HepG2 (cell line): ENCODE data around the gene B4GALT7. TPM values are rescaled to one million over a fixed set of nuclear protein-coding genes. Genes with fewer than 3 reads are reported as not detected.

Experiments
- CBFB ChIP-seq: sonication (generic); formaldehyde crosslinking; IDR thresholded peaks from 2 replicates; pipeline ENCODE4 v1.4.0; 2020; ENCODE audit warnings: missing genetic modification reagents
- CHD4 ChIP-seq: fragments of 200-600 bp; sonication (generic); IDR thresholded peaks from 2 replicates; pipeline ENCODE4 v1.7.0; 2017; ENCODE audit warnings: mild to moderate bottlenecking, low read length, borderline replicate concordance
- GABPA ChIP-seq, 2 experiments: IDR thresholded peaks; 2 replicates each; pipeline ENCODE4 v1.6.1; 2011 to 2016; ENCODE audit warnings: low read depth in 2 of 2, low read length in 1 of 2, missing biosample characterization in 1 of 2, missing genetic modification characterization in 1 of 2
- HNRNPK ChIP-seq: fragments of 200-400 bp; formaldehyde crosslinking; IDR thresholded peaks from 2 replicates; pipeline ENCODE4 v1.6.1; 2018; ENCODE audit warnings: low read length, low read depth, moderate library complexity, mild to moderate bottlenecking; ENCODE audit not compliant: poor library complexity, severe bottlenecking
- IKZF4 ChIP-seq: sonication (generic); formaldehyde crosslinking; IDR thresholded peaks from 2 replicates; pipeline ENCODE4 v1.5.1; 2020; ENCODE audit warnings: borderline replicate concordance, mild to moderate bottlenecking, low read depth, missing genetic modification reagents; ENCODE audit errors: not compliant biosample characterization
- KLF11 ChIP-seq: IDR thresholded peaks from 2 replicates; pipeline ENCODE4 v1.6.1; 2016; ENCODE audit warnings: missing compliant biosample characterization
- MED8 ChIP-seq: sonication (generic); formaldehyde crosslinking; IDR thresholded peaks from 2 replicates; pipeline ENCODE4 v1.8.1; 2023; ENCODE audit warnings: mild to moderate bottlenecking, missing genetic modification reagents; ENCODE audit not compliant: insufficient replicate concordance
- MLLT10 ChIP-seq: sonication (generic); formaldehyde crosslinking; IDR thresholded peaks from 2 replicates; pipeline ENCODE4 v1.4.0; 2020; ENCODE audit warnings: missing genetic modification reagents
- MXD4 ChIP-seq: IDR thresholded peaks from 2 replicates; pipeline ENCODE4 v1.6.1; 2016; ENCODE audit warnings: mild to moderate bottlenecking, missing biosample characterization, missing genetic modification reagents
- NCOR1 ChIP-seq: fragments of 200-600 bp; sonication (generic); IDR thresholded peaks from 2 replicates; pipeline ENCODE4 v1.7.0; 2017; ENCODE audit warnings: antibody characterized with exemption, low read length, borderline replicate concordance
- NFE2 ChIP-seq: sonication (generic); formaldehyde crosslinking; IDR thresholded peaks from 2 replicates; pipeline ENCODE4 v1.4.0; 2020; ENCODE audit warnings: missing genetic modification reagents
- PTBP1 ChIP-seq: fragments of 200-400 bp; formaldehyde crosslinking; IDR thresholded peaks from 2 replicates; pipeline ENCODE4 v1.6.1; 2018; ENCODE audit warnings: low read length, low read depth; ENCODE audit not compliant: poor library complexity, severe bottlenecking
- RBFOX2 ChIP-seq: fragments of 200-400 bp; formaldehyde crosslinking; IDR thresholded peaks from 2 replicates; pipeline ENCODE4 v1.6.1; 2017; ENCODE audit warnings: low read depth, mild to moderate bottlenecking, low read length
- RFXAP ChIP-seq: sonication (generic); formaldehyde crosslinking; IDR thresholded peaks from 2 replicates; pipeline ENCODE4 v1.4.0; 2020; ENCODE audit warnings: missing genetic modification reagents, borderline replicate concordance
- SNRNP70 ChIP-seq: fragments of 200-400 bp; formaldehyde crosslinking; IDR thresholded peaks from 2 replicates; pipeline ENCODE4 v1.6.1; 2017; ENCODE audit warnings: mild to moderate bottlenecking, low read depth, low read length, moderate library complexity
- TARDBP ChIP-seq: sonication (generic); formaldehyde crosslinking; IDR thresholded peaks from 2 replicates; pipeline ENCODE4 v1.8.0; 2022; ENCODE audit warnings: mild to moderate bottlenecking, missing genetic modification reagents
- TCF12 ChIP-seq, 2 experiments: fragments of 450-650 bp in 1 of 2; sonication (generic) in 1 of 2; formaldehyde crosslinking in 1 of 2; IDR thresholded peaks; 2 replicates each; pipeline versions ENCODE4 v1.6.1 to v1.8.0; 2017 to 2022; ENCODE audit warnings: antibody characterized with exemption in 1 of 2, mild to moderate bottlenecking in 1 of 2, missing genetic modification reagents in 1 of 2, moderate library complexity in 1 of 2
- YEATS4 ChIP-seq: sonication (generic); formaldehyde crosslinking; IDR thresholded peaks from 2 replicates; pipeline ENCODE4 v1.4.0; 2020; ENCODE audit warnings: missing genetic modification reagents, borderline replicate concordance
- ZNF441 ChIP-seq: sonication (generic); formaldehyde crosslinking; IDR thresholded peaks from 2 replicates; pipeline ENCODE4 v1.7.0; 2021; ENCODE audit warnings: missing genetic modification reagents, borderline replicate concordance
- ZNF543 ChIP-seq: sonication (generic); formaldehyde crosslinking; IDR thresholded peaks from 2 replicates; pipeline ENCODE4 v1.4.0; 2020; ENCODE audit warnings: mild to moderate bottlenecking, missing genetic modification reagents
- polyA plus RNA-seq, 8 experiments: library from polyadenylated mRNA; depleted of rRNA in 3 of 8; stranded (reverse) in 7 of 8; unstranded in 1 of 8; fragments of >200 nt; fragmentation: Illumina TruSeq in 4 of 8; extraction: Trizol in 4 of 8; gene quantifications; 2 replicates each; pipeline versions ENCODE4 v1.2.1 to v1.2.3, GENCODE V29; 2011 to 2016; ENCODE audit warnings: low read depth in 4 of 8, missing spikeins in 1 of 8, mixed read lengths in 1 of 8; ENCODE audit not compliant: insufficient read depth in 1 of 8
- total RNA-seq, 5 experiments: library from RNA; depleted of rRNA; stranded (reverse); fragments of >200 nt; fragmentation: Illumina TruSeq; extraction: Trizol; gene quantifications; 2 replicates each; pipeline ENCODE4 v1.2.3, GENCODE V29; 2016; ENCODE audit warnings: low read depth in 1 of 5
- TF ChIP-seq, protein P1 (sequence below): sonication (generic); formaldehyde crosslinking; IDR thresholded peaks from 2 replicates; pipeline ENCODE4 v1.4.0; 2020; ENCODE audit warnings: missing genetic modification reagents
- TF ChIP-seq, protein P2 (sequence below): sonication (generic); formaldehyde crosslinking; IDR thresholded peaks from 2 replicates; pipeline ENCODE4 v1.8.1; 2023; ENCODE audit warnings: mild to moderate bottlenecking, inconsistent platforms, moderate library complexity, missing genetic modification reagents, borderline replicate concordance
- TF ChIP-seq, protein P3 (sequence below): IDR thresholded peaks from 2 replicates; pipeline ENCODE4 v1.6.1; 2016; ENCODE audit warnings: control low read depth

B4GALT7 gene
- total and polyA plus RNA-seq, 2 of the 13 experiments (the other 11 are each of a cell fraction or from before 2014, with no cell fraction given): 16.4 to 20.5 TPM

DNA sequence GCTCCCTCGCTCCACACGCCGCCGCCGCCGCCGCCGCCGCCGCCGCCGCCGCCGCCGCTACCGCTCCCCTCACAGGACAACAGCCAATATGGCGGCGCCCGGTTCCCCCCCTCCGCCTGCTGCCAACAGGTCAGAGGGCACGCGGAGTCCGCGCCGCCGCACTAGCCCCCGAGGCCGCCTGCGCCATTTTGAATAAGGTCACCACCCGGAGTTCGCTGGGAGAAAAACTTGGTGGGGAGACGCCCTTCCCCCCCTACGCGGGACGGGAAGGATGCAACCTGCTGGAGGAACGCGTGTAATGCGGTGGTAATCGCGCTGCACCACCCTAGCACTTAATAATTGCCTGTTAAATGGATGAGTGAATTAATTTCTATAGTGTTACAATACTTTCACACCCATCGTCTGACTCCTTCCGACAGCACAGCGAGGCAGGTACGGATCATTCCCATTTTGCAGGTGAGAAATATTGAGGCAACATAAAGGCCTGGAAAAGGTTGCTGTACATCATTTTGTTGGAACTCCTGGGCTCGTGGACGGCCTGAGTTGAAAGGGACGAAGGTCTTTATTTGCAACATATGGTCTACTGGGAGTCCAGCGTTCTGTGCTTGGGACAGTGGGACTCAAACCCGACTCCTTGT is 45.3 kb upstream of the B4GALT7 start, which contains the start of gene FAM193B (continued):
- peak; percentile 29; the same call in 1 of the 2 replicates for TF ChIP-seq YEATS4 (CRISPR knock-in tag)
- TF ChIP-seq NFE2: no peak
- TF ChIP-seq KLF11 (CRISPR knock-in tag): no peak
- no peak for TF ChIP-seq IKZF4 (CRISPR knock-in tag)
- TF ChIP-seq NCOR1: no peak
- peak; percentile 61; the same call in 1 of the 2 replicates for TF ChIP-seq CHD4
- no peak for TF ChIP-seq RFXAP (CRISPR knock-in tag)
- peak; percentile 77; the same call in 1 of the 2 replicates for TF ChIP-seq TARDBP
- TF ChIP-seq ZNF543 (CRISPR knock-in tag): no peak
- TF ChIP-seq GABPA (IDR thresholded peaks at IDR 0.05; ENCODE audit: low read depth, low read length): no peak
- TF ChIP-seq GABPA (CRISPR knock-in tag; IDR thresholded peaks at IDR 0.05; ENCODE audit: low read depth): peak; percentile 68
- TF ChIP-seq SNRNP70: no peak
- TF ChIP-seq RBFOX2: peak; percentile 68
- no peak for TF ChIP-seq ZNF441
- TF ChIP-seq, protein P1, sequence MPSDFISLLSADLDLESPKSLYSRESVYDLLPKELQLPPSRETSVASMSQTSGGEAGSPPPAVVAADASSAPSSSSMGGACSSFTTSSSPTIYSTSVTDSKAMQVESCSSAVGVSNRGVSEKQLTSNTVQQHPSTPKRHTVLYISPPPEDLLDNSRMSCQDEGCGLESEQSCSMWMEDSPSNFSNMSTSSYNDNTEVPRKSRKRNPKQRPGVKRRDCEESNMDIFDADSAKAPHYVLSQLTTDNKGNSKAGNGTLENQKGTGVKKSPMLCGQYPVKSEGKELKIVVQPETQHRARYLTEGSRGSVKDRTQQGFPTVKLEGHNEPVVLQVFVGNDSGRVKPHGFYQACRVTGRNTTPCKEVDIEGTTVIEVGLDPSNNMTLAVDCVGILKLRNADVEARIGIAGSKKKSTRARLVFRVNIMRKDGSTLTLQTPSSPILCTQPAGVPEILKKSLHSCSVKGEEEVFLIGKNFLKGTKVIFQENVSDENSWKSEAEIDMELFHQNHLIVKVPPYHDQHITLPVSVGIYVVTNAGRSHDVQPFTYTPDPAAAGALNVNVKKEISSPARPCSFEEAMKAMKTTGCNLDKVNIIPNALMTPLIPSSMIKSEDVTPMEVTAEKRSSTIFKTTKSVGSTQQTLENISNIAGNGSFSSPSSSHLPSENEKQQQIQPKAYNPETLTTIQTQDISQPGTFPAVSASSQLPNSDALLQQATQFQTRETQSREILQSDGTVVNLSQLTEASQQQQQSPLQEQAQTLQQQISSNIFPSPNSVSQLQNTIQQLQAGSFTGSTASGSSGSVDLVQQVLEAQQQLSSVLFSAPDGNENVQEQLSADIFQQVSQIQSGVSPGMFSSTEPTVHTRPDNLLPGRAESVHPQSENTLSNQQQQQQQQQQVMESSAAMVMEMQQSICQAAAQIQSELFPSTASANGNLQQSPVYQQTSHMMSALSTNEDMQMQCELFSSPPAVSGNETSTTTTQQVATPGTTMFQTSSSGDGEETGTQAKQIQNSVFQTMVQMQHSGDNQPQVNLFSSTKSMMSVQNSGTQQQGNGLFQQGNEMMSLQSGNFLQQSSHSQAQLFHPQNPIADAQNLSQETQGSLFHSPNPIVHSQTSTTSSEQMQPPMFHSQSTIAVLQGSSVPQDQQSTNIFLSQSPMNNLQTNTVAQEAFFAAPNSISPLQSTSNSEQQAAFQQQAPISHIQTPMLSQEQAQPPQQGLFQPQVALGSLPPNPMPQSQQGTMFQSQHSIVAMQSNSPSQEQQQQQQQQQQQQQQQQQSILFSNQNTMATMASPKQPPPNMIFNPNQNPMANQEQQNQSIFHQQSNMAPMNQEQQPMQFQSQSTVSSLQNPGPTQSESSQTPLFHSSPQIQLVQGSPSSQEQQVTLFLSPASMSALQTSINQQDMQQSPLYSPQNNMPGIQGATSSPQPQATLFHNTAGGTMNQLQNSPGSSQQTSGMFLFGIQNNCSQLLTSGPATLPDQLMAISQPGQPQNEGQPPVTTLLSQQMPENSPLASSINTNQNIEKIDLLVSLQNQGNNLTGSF: no peak
- TF ChIP-seq HNRNPK: no peak
- no peak for TF ChIP-seq MXD4 (CRISPR knock-in tag)
- no peak for TF ChIP-seq PTBP1
- TF ChIP-seq CBFB (CRISPR knock-in tag): peak; percentile 59; the same call in 1 of the 2 replicates
- no peak for TF ChIP-seq MED8
- TF ChIP-seq, protein P2, sequence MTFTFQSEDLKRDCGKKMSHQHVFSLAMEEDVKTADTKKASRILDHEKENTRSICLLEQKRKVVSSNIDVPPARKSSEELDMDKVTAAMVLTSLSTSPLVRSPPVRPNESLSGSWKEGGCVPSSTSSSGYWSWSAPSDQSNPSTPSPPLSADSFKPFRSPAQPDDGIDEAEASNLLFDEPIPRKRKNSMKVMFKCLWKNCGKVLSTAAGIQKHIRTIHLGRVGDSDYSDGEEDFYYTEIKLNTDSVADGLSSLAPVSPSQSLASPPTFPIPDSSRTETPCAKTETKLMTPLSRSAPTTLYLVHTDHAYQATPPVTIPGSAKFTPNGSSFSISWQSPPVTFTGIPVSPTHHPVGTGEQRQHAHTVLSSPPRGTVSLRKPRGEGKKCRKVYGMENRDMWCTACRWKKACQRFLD: no peak
- no peak for TF ChIP-seq TCF12 (IDR thresholded peaks at IDR 0.05)
- no peak for TF ChIP-seq TCF12 (CRISPR knock-in tag; IDR thresholded peaks at IDR 0.05)
- TF ChIP-seq MLLT10 (CRISPR knock-in tag): no peak
- TF ChIP-seq, protein P3, sequence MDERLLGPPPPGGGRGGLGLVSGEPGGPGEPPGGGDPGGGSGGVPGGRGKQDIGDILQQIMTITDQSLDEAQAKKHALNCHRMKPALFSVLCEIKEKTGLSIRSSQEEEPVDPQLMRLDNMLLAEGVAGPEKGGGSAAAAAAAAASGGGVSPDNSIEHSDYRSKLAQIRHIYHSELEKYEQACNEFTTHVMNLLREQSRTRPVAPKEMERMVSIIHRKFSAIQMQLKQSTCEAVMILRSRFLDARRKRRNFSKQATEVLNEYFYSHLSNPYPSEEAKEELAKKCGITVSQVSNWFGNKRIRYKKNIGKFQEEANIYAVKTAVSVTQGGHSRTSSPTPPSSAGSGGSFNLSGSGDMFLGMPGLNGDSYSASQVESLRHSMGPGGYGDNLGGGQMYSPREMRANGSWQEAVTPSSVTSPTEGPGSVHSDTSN (CRISPR knock-in tag): no peak
